ENCODE measurements around the gene KCNN3.

GRCh38 chr1:154856049-154856448 is 14.0 kb downstream of the KCNN3 start:
- TF ChIP-seq CTCF (IDR thresholded peaks at IDR 0.05): no peak
- no peak for TF ChIP-seq POLR2A (IDR thresholded peaks at IDR 0.05)
